PC-3 (cell line): Measurements from ENCODE around the gene LIN37.

ENCODE experiments used
- EZH2 ChIP-seq: fragments of 300-600 bp; sonication (generic); IDR thresholded peaks from one replicate; pipeline ENCODE4 v1.6.1; 2017; ENCODE audit warnings: antibody characterized with exemption, mild to moderate bottlenecking, low read length; ENCODE audit not compliant: unreplicated experiment
- EZH2phosphoT487 ChIP-seq: fragments of 300-600 bp; sonication (generic); IDR thresholded peaks from 2 replicates; pipeline ENCODE4 v1.6.1; 2018; ENCODE audit warnings: mild to moderate bottlenecking, antibody characterized with exemption, low read length, borderline replicate concordance
- TF ChIP-seq, protein P1 (sequence below): fragments of 300-600 bp; sonication (generic); conservative IDR thresholded peaks from 2 replicates; pipeline ENCODE4 v1.5.1; 2017; ENCODE audit warnings: antibody characterized with exemption, low read depth, mild to moderate bottlenecking, low read length

GRCh38 chr19:35713506-35713850, 34.9 kb upstream of the LIN37 start:
- TF ChIP-seq, protein P1, sequence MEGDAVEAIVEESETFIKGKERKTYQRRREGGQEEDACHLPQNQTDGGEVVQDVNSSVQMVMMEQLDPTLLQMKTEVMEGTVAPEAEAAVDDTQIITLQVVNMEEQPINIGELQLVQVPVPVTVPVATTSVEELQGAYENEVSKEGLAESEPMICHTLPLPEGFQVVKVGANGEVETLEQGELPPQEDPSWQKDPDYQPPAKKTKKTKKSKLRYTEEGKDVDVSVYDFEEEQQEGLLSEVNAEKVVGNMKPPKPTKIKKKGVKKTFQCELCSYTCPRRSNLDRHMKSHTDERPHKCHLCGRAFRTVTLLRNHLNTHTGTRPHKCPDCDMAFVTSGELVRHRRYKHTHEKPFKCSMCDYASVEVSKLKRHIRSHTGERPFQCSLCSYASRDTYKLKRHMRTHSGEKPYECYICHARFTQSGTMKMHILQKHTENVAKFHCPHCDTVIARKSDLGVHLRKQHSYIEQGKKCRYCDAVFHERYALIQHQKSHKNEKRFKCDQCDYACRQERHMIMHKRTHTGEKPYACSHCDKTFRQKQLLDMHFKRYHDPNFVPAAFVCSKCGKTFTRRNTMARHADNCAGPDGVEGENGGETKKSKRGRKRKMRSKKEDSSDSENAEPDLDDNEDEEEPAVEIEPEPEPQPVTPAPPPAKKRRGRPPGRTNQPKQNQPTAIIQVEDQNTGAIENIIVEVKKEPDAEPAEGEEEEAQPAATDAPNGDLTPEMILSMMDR: no peak
- TF ChIP-seq EZH2phosphoT487: no peak
- TF ChIP-seq EZH2: no peak
